K562 (cell line): ENCODE data around the gene MAGI2.

Experiments
- FOXJ2 ChIP-seq: fragments of 200-800 bp; sonication (Bioruptor generic); IDR thresholded peaks from 2 replicates; pipeline ENCODE4 v1.6.1; 2016; ENCODE audit warnings: missing genetic modification characterization, missing compliant biosample characterization
- JUNB ChIP-seq: fragments of 450-650 bp; formaldehyde crosslinking; conservative IDR thresholded peaks from 2 replicates; pipeline ENCODE4 v1.4.0; 2020; ENCODE audit warnings: mild to moderate bottlenecking

DNA sequence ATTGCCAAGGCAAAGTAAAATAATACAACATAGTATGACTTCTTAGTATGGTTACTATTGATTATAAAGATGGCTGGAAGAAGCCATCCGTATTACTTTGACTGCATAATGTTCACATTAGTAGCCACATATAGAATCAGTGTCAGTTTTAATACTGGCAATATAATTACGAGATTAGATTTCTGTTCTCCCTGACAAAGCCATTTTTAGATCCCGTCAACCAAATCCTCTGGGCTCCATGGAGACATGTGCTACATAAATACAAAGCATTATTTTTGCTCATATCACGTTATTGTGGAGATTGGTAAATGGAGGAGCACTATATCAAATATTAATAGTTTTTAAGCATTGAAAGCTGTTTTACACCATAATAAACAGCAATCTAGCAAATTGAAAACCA lies 124.0 kb downstream of the MAGI2 start:
- no peak for TF ChIP-seq FOXJ2 (tag)
- no peak for TF ChIP-seq JUNB (CRISPR knock-in tag)
